ENCODE measurements around the gene SLC4A8. TPM values are rescaled to one million over a fixed set of nuclear protein-coding genes. Genes with fewer than 3 reads are reported as not detected.

The SLC4A8 gene
- polyA plus RNA-seq, 2 of the 4 experiments (the other 2 are of a cell fraction), result 1.1 to 2.3 TPM

GRCh38 chr12:51533799-51534198 is 109.2 kb downstream of the SLC4A8 start:
- Histone ChIP-seq H3K9me3 (no peaks in the 10 kb centered on the region), H3K4me1 (peaks cover 19% of the 10 kb centered on the region; the same call in 2 of the 3 replicates), H3K4me3 (no peak overlapping the region), H3K4me2 (no peak overlapping the region), H3K27ac (no peak overlapping the region)
- WGBS (ENCODE audit: missing lambda C conversion rate), result 4% methylated on average over 1 of the region's 1 CpG
- CTCF ChIA-PET, result interaction anchor here (0.7 to 16.3 kb wide), 7 partner anchors 43 to 913 kb away, joined by 3 to 245 read pairs (median 6); partner anchors contain the start of gene SLC4A8
- DNase-seq (ENCODE audit: low read depth in 1 of 2, low spot score in 1 of 2) (peak in 1 of 2 experiments; percentile 46), ATAC-seq (peak in 1 of 2 experiments; percentile 10; a peak in 1 of 6 replicates), FAIRE-seq (no peak)
- POLR2A ChIA-PET, result no interaction called here
- TF ChIP-seq SMC3 (IDR thresholded peaks at IDR 0.05) (no peak), CTCF (IDR thresholded peaks at IDR 0.05) (peak; percentile 29; the same call in 2 of the 3 replicates), KDM5A (IDR thresholded peaks at IDR 0.05) (no peak), KDM1A (IDR thresholded peaks at IDR 0.05; ENCODE audit: low read depth) (no peak), PHF8 (IDR thresholded peaks at IDR 0.05; ENCODE audit: borderline replicate concordance, low read depth) (no peak), RAD21 (conservative IDR thresholded peaks at IDR 0.05 in 1 of 2, IDR thresholded peaks at IDR 0.05 in 1 of 2) (peak; percentile 38 to 59; a peak in 4 of 5 replicates)

- Histone ChIP-seq H3K9me3 (no peaks in the 10 kb centered on the region), H3K4me1 (peaks cover 19% of the 10 kb centered on the region; the same call in 2 of the 3 replicates), H3K4me3 (no peak overlapping the region), H3K27ac (no peak overlapping the region), H3K4me2 (no peak overlapping the region)
- ChIA-PET POLR2A (no interaction called here), CTCF (interaction anchor here (0.7 to 16.3 kb wide), 7 partner anchors 42 to 914 kb away, joined by 3 to 245 read pairs (median 6); partner anchors contain the start of gene SLC4A8)
- DNase-seq (ENCODE audit: low read depth in 1 of 2, low spot score in 1 of 2) (no peak), ATAC-seq (no peak), FAIRE-seq (no peak)
- TF ChIP-seq ZFP36 (IDR thresholded peaks at IDR 0.05; ENCODE audit: borderline replicate concordance, partially characterized antibody), result no peak
- no peak for TF ChIP-seq GATA3 (IDR thresholded peaks at IDR 0.05; ENCODE audit: borderline replicate concordance)
- no peak for TF ChIP-seq JUN (IDR thresholded peaks at IDR 0.05)
- TF ChIP-seq ZNF302 (CRISPR knock-in tag; IDR thresholded peaks at IDR 0.05), result no peak
- no peak for TF ChIP-seq HEYL (CRISPR knock-in tag; IDR thresholded peaks at IDR 0.05)
- TF ChIP-seq TP53 (CRISPR knock-in tag; IDR thresholded peaks at IDR 0.05), result no peak
- no peak for TF ChIP-seq TFCP2L1 (CRISPR knock-in tag; IDR thresholded peaks at IDR 0.05)
- TF ChIP-seq EHMT2 (IDR thresholded peaks at IDR 0.05; ENCODE audit: low read depth), result no peak
- no peak for TF ChIP-seq NFE2L2 (conservative IDR thresholded peaks at IDR 0.05; ENCODE audit: low read length)
- no peak for TF ChIP-seq FOSB (CRISPR knock-in tag; IDR thresholded peaks at IDR 0.05)
- TF ChIP-seq SMC3 (IDR thresholded peaks at IDR 0.05), result no peak
- no peak for TF ChIP-seq ZSCAN20 (CRISPR knock-in tag; IDR thresholded peaks at IDR 0.05)
- TF ChIP-seq FOXS1 (CRISPR knock-in tag; IDR thresholded peaks at IDR 0.05), result no peak
- no peak for TF ChIP-seq ESRRA (IDR thresholded peaks at IDR 0.05; ENCODE audit: borderline replicate concordance, low read length)
- no peak for TF ChIP-seq ZC3H11A (IDR thresholded peaks at IDR 0.05)
- WGBS (ENCODE audit: missing lambda C conversion rate), result 57% methylated on average over 16 of the region's 17 CpGs
These were observed 109.8 kb downstream of the SLC4A8 start for GRCh38 chr12:51534216-51535074.

- no peak for FAIRE-seq
- H3K27ac ChIP-seq, result no peak overlapping the region
- peak; percentile 33 to 53 for DNase-seq (ENCODE audit: low read depth in 1 of 2, low spot score in 1 of 2)
- peaks cover 14% of the 10 kb centered on the region; the same call in 2 of the 3 replicates for H3K4me1 ChIP-seq
- ATAC-seq, result peak; percentile 34 to 58; a peak in 1 of 6 replicates
- 76% methylated on average over 3 of the region's 3 CpGs for WGBS (ENCODE audit: missing lambda C conversion rate)
- POLR2A ChIA-PET, result no interaction called here
- H3K9me3 ChIP-seq, result no peaks in the 10 kb centered on the region
- H3K4me2 ChIP-seq, result no peak overlapping the region
- no peak overlapping the region for H3K4me3 ChIP-seq
- TF ChIP-seq EHMT2 (IDR thresholded peaks at IDR 0.05; ENCODE audit: low read depth), result no peak
- TF ChIP-seq FOXS1 (CRISPR knock-in tag; IDR thresholded peaks at IDR 0.05), result no peak
- no peak for TF ChIP-seq MAZ (IDR thresholded peaks at IDR 0.05; ENCODE audit: borderline replicate concordance, low read depth, low read length)
- CTCF ChIA-PET, result interaction anchor here (1.1 to 2.0 kb wide), 3 partner anchors 8 to 287 kb away, joined by 4 to 6 read pairs (median 5); no protein-coding TSS in a partner anchor
These were observed 111.5 kb downstream of the SLC4A8 start for GRCh38 chr12:51536159-51536558.
